H1 (cell line): ENCODE data around the gene TRIM59. TPM values are rescaled to one million over a fixed set of nuclear protein-coding genes. Genes with fewer than 3 reads are reported as not detected.

Experiments used
- CTCF ChIA-PET: fragments of 300-600 bp; sonication (Branson Sonifier 250); formaldehyde crosslinking; loops from one replicate; lab custom pipeline; 2021; ENCODE audit not compliant: partially characterized antibody; lab: Charles Lee
- POLR2A ChIA-PET: fragments of 300-600 bp; sonication (Branson Sonifier 250); formaldehyde crosslinking; loops from one replicate; lab custom pipeline; 2021; ENCODE audit warnings: inconsistent platforms; ENCODE audit not compliant: partially characterized antibody; lab: Charles Lee
- DNase-seq, 2 experiments: peaks; one replicate each; pipeline versions ENCODE4 v3.0.0 to v3.0.0-alpha.2; 2010 to 2022; ENCODE audit warnings: low spot score in 2 of 2, low read depth in 1 of 2, mixed read lengths in 1 of 2
- FAIRE-seq: peaks from 2 replicates; lab custom pipeline; 2011; peaks lifted over from hg19 to GRCh38; lab: Jason Lieb, UNC
- H2AFZ ChIP-seq: 2 replicates; pipeline ENCODE4 v1.8.1; 2012; ENCODE audit warnings: low read length, inconsistent platforms
- H2AK5ac ChIP-seq: 2 replicates; pipeline ENCODE4 v1.6.1; 2013; ENCODE audit warnings: low read depth, low read length
- H2BK120ac ChIP-seq: replicated peaks from 2 replicates; pipeline ENCODE3; 2013; ENCODE audit warnings: low read depth, low read length, inconsistent platforms
- H2BK12ac ChIP-seq: 2 replicates; pipeline ENCODE4 v1.6.1; 2013; ENCODE audit warnings: low read depth, low read length
- H2BK15ac ChIP-seq: 2 replicates; pipeline ENCODE4 v1.6.1; 2013; ENCODE audit warnings: low read length
- H2BK20ac ChIP-seq: 2 replicates; pipeline ENCODE4 v1.6.1; 2013; ENCODE audit warnings: low read length
- H2BK5ac ChIP-seq: 2 replicates; pipeline ENCODE4 v1.6.1; 2013; ENCODE audit warnings: low read depth, low read length
- H3K14ac ChIP-seq: 2 replicates; pipeline ENCODE4 v1.6.1; 2013; ENCODE audit warnings: inconsistent platforms; ENCODE audit not compliant: insufficient read length
- H3K18ac ChIP-seq: 2 replicates; pipeline ENCODE4 v1.6.1; 2013; ENCODE audit warnings: low read length; ENCODE audit errors: extremely low read depth
- H3K23ac ChIP-seq: 2 replicates; pipeline ENCODE4 v1.6.1; 2013; ENCODE audit warnings: inconsistent platforms; ENCODE audit not compliant: insufficient read length
- H3K23me2 ChIP-seq: 2 replicates; pipeline ENCODE4 v1.6.1; 2013; ENCODE audit warnings: low read depth, low read length
- H3K27ac ChIP-seq: 2 replicates; pipeline ENCODE4 v1.6.1; 2011; ENCODE audit warnings: low read depth, low read length, inconsistent platforms
- H3K27me3 ChIP-seq, 4 experiments: replicated peaks in 1 of 4; 1 replicate in 1 of 4; 2 replicates in 3 of 4; pipeline versions ENCODE4 v1.6.1 to v1.8.1; 2011 to 2013; ENCODE audit warnings: low read length in 3 of 4, mild to moderate bottlenecking in 3 of 4, inconsistent platforms in 2 of 4, mixed read lengths in 2 of 4, moderate library complexity in 1 of 4; ENCODE audit not compliant: control insufficient read depth in 3 of 4, insufficient read depth in 3 of 4; ENCODE audit errors: extremely low read depth in 1 of 4
- H3K36me3 ChIP-seq, 4 experiments: 2 replicates each; pipeline versions ENCODE4 v1.6.1 to v1.8.1; 2011 to 2013; ENCODE audit warnings: mild to moderate bottlenecking in 4 of 4, low read length in 3 of 4, moderate library complexity in 2 of 4, control low read depth in 1 of 4, inconsistent platforms in 1 of 4; ENCODE audit not compliant: insufficient read depth in 4 of 4, control insufficient read depth in 2 of 4
- H3K4ac ChIP-seq: replicated peaks from 2 replicates; pipeline ENCODE3; 2013; ENCODE audit warnings: low read length, low read depth, mixed read lengths, inconsistent platforms; ENCODE audit not compliant: insufficient read length
- H3K4me1 ChIP-seq, 4 experiments: replicated peaks in 1 of 4; 1 replicate in 1 of 4; 2 replicates in 3 of 4; pipeline versions ENCODE4 v1.6.1 to v1.8.1; 2011 to 2013; ENCODE audit warnings: low read length in 3 of 4, inconsistent platforms in 2 of 4, mixed read lengths in 1 of 4; ENCODE audit not compliant: insufficient read depth in 4 of 4, control insufficient read depth in 3 of 4
- H3K4me2 ChIP-seq, 2 experiments: 2 replicates each; pipeline versions ENCODE4 v1.6.1 to v1.8.1; 2011 to 2013; ENCODE audit warnings: low read depth in 2 of 2, low read length in 2 of 2, control low read depth in 1 of 2, inconsistent platforms in 1 of 2, mild to moderate bottlenecking in 1 of 2; ENCODE audit not compliant: insufficient read depth in 1 of 2
- H3K4me3 ChIP-seq, 4 experiments: fragments of 200-600, 300-600 bp in 1 of 4; sonication (generic), shearing (Covaris generic), sonication (Bioruptor Twin) in 1 of 4; 2 replicates each; pipeline versions ENCODE4 v1.5.1 to v1.8.1; 2011 to 2016; ENCODE audit warnings: low read length in 4 of 4, low read depth in 3 of 4, control low read depth in 2 of 4, inconsistent platforms in 2 of 4, mild to moderate bottlenecking in 2 of 4, mixed read lengths in 1 of 4, moderate library complexity in 1 of 4; ENCODE audit not compliant: insufficient read depth in 2 of 4; ENCODE audit errors: extremely low read depth in 1 of 4
- H3K56ac ChIP-seq: replicated peaks from 2 replicates; pipeline ENCODE3; 2013; ENCODE audit warnings: low read depth, mild to moderate bottlenecking, mixed read lengths, low read length, inconsistent platforms; ENCODE audit not compliant: insufficient read length
- H3K79me1 ChIP-seq: 2 replicates; pipeline ENCODE4 v1.6.1; 2013; ENCODE audit warnings: low read depth, low read length, control low read depth
- H3K79me2 ChIP-seq, 2 experiments: 2 replicates each; pipeline versions ENCODE4 v1.6.1 to v1.8.1; 2012 to 2013; ENCODE audit warnings: low read length in 2 of 2, mild to moderate bottlenecking in 2 of 2, inconsistent platforms in 1 of 2; ENCODE audit not compliant: insufficient read depth in 2 of 2, control insufficient read depth in 1 of 2
- H3K9ac ChIP-seq, 4 experiments: replicated peaks in 1 of 4; 1 replicate in 1 of 4; 2 replicates in 3 of 4; pipeline versions ENCODE4 v1.6.1 to v1.8.1; 2011 to 2013; ENCODE audit warnings: low read depth in 3 of 4, low read length in 3 of 4, control low read depth in 2 of 4, mild to moderate bottlenecking in 2 of 4, moderate library complexity in 2 of 4, inconsistent platforms in 1 of 4; ENCODE audit errors: extremely low read depth in 1 of 4
- H3K9me3 ChIP-seq, 2 experiments: 2 replicates each; pipeline versions ENCODE4 v1.6.1 to v1.8.1; 2012 to 2013; ENCODE audit warnings: mild to moderate bottlenecking in 2 of 2, moderate library complexity in 2 of 2, control low read depth in 1 of 2, inconsistent platforms in 1 of 2, low read depth in 1 of 2, low read length in 1 of 2, mixed read lengths in 1 of 2; ENCODE audit not compliant: insufficient read depth in 2 of 2
- H4K20me1 ChIP-seq, 2 experiments: replicated peaks in 1 of 2; 2 replicates each; pipeline versions ENCODE3 to v1.8.1; 2011 to 2013; ENCODE audit warnings: inconsistent platforms in 2 of 2, low read length in 2 of 2, mild to moderate bottlenecking in 1 of 2; ENCODE audit not compliant: insufficient read depth in 2 of 2, control insufficient read depth in 1 of 2
- H4K5ac ChIP-seq: 2 replicates; pipeline ENCODE4 v1.6.1; 2013; ENCODE audit warnings: low read length, low read depth, mixed read lengths, inconsistent platforms; ENCODE audit not compliant: insufficient read length
- H4K8ac ChIP-seq: 2 replicates; pipeline ENCODE4 v1.8.0; 2013; ENCODE audit warnings: mild to moderate bottlenecking, moderate library complexity, low read length, inconsistent platforms; ENCODE audit not compliant: insufficient read depth; ENCODE audit errors: extremely low read depth
- H4K91ac ChIP-seq: replicated peaks from 2 replicates; pipeline ENCODE3; 2013; ENCODE audit warnings: low read length, mixed read lengths, inconsistent platforms; ENCODE audit not compliant: insufficient read length
- ATF2 ChIP-seq: IDR thresholded peaks from 2 replicates; pipeline ENCODE4 v1.6.1; 2012; ENCODE audit warnings: low read length, inconsistent platforms
- ATF3 ChIP-seq: IDR thresholded peaks from 2 replicates; pipeline ENCODE4 v1.6.1; 2011; ENCODE audit warnings: low read depth, mild to moderate bottlenecking, low read length; ENCODE audit not compliant: insufficient read depth
- CHD2 ChIP-seq: IDR thresholded peaks from 2 replicates; pipeline ENCODE4 v1.6.1; 2012; ENCODE audit warnings: low read length, improper control_type of control experiment
- GTF2F1 ChIP-seq: IDR thresholded peaks from 2 replicates; pipeline ENCODE4 v1.6.1; 2012; ENCODE audit warnings: low read depth, low read length, improper control_type of control experiment, borderline replicate concordance
- HDAC2 ChIP-seq, 2 experiments: fragments of 300-600 bp in 1 of 2; sonication (generic) in 1 of 2; IDR thresholded peaks; 2 replicates each; pipeline ENCODE4 v1.6.1; 2011 to 2012; ENCODE audit warnings: low read depth in 2 of 2, low read length in 2 of 2, mild to moderate bottlenecking in 2 of 2, moderate library complexity in 2 of 2, borderline replicate concordance in 1 of 2, inconsistent platforms in 1 of 2
- SIRT6 ChIP-seq: IDR thresholded peaks from one replicate; pipeline ENCODE4 v1.7.1; 2012; ENCODE audit warnings: low read length, inconsistent platforms
- WGBS, 2 experiments: shearing (Covaris generic) in 1 of 2; methylation state at CpG; one replicate each; pipeline versions ENCODE4 v1.1.6 to v1.1.7; 2013 to 2015; ENCODE audit warnings: low lambda C conversion rate in 2 of 2, mixed read lengths in 2 of 2, inconsistent platforms in 1 of 2, low coverage in 1 of 2, missing lambda C conversion rate in 1 of 2; ENCODE audit not compliant: insufficient replicate concordance in 2 of 2, insufficient coverage in 1 of 2, insufficient read length in 1 of 2; ENCODE audit errors: extremely low coverage in 1 of 2, missing lambda C conversion rate in 1 of 2; 5-methylcytosine and 5-hydroxymethylcytosine counted together
- polyA plus RNA-seq, 7 experiments: library from polyadenylated mRNA; depleted of rRNA in 3 of 7; stranded (reverse) in 5 of 7; unstranded in 2 of 7; fragments of >200 nt in 5 of 7; fragments of 200-250 nt in 2 of 7; gene quantifications; 1 replicate in 5 of 7; 2 replicates in 1 of 7; 4 replicates in 1 of 7; pipeline versions ENCODE4 v1.2.1 to v1.2.3, GENCODE V29; 2011 to 2013; ENCODE audit warnings: missing spikeins in 2 of 7, mixed read lengths in 2 of 7
- total RNA-seq: library from RNA; stranded (reverse); fragmentation: NEBNext Ultra II Directional; extraction: Animal tissue kit (Norgen Biotek cat#: 25700); gene quantifications from 2 replicates; pipeline ENCODE4 v1.2.1, GENCODE V29; 2021

The TRIM59 gene
- total and polyA plus RNA-seq, 2 of the 8 experiments (the other 6 are each of a cell fraction or from before 2014, with no cell fraction given), result 11.6 to 53.4 TPM

GRCh38 chr3:160409812-160410610 lies 39.6 kb downstream of the TRIM59 start:
- no peak for FAIRE-seq

More at GRCh38 chr3:160409812-160410610, 39.6 kb downstream of the TRIM59 start:
- Histone ChIP-seq H2BK15ac (no peak overlapping the region), H2BK20ac (no peak overlapping the region), H3K79me2 (peaks cover 0 to 39% of the 10 kb centered on the region in 2 experiments; a peak in 2 of 4 replicates), H2AK5ac (no peak overlapping the region)
- TF ChIP-seq GTF2F1 (no peak), ATF3 (no peak), CHD2 (no peak), ATF2 (no peak), HDAC2 (IDR thresholded peaks at IDR 0.05; ENCODE audit: borderline replicate concordance in 1 of 2, low read depth in 2 of 2, low read length in 2 of 2) (no peak), SIRT6 (no peak)
- TF ChIP-seq, all 59 proteins: peak for 0
- Histone ChIP-seq H2BK12ac (no peak overlapping the region), H3K9me3 (no peaks in the 10 kb centered on the region), H2AFZ (no peak overlapping the region), H4K5ac (no peak overlapping the region), H4K8ac (no peak overlapping the region), H3K4me2 (no peak overlapping the region), H3K56ac (no peak overlapping the region), H3K27ac (no peak overlapping the region), H3K23me2 (no peaks in the 10 kb centered on the region), H3K18ac (no peak overlapping the region), H2BK5ac (no peak overlapping the region), H4K91ac (no peak overlapping the region), H3K4me3 (no peak overlapping the region), H3K36me3 (peaks cover 8 to 82% (median 17%) of the 10 kb centered on the region in 4 experiments), H3K9ac (no peak overlapping the region), H3K23ac (no peak overlapping the region), H4K20me1 (peaks cover 3 to 7% of the 10 kb centered on the region in 2 experiments), H3K4me1 (no peaks in the 10 kb centered on the region), H3K79me1 (no peaks in the 10 kb centered on the region), H2BK120ac (no peak overlapping the region), H3K14ac (no peak overlapping the region), H3K4ac (no peak overlapping the region), H3K27me3 (no peaks in the 10 kb centered on the region)
- CTCF ChIA-PET, result interaction anchor here (1.2 to 1.5 kb wide), 2 partner anchors 25 to 382 kb away, joined by 4 read pairs; no protein-coding TSS in a partner anchor
- no peak for DNase-seq
- POLR2A ChIA-PET, result interaction anchor here (0.7 to 1.5 kb wide), 5 partner anchors 8 to 50 kb away, joined by 3 to 8 read pairs (median 3); partner anchors contain the start of gene SMC4
- 96% methylated on average over 10 of the region's 10 CpGs; no CpG with 5 or more reads in 1 of the 2 experiments for WGBS, 2 experiments
